Activated CD8-positive, alpha-beta memory T cell treated with anti-CD3 and anti-CD28 coated beads for 36 hours (primary cell): ENCODE measurements around the gene GCG. TPM values are rescaled to one million over a fixed set of nuclear protein-coding genes. Genes with fewer than 3 reads are reported as not detected.

ENCODE experiments used
- CTCF ChIA-PET: fragments of 350-600 bp; sonication (Branson Sonifier 250); formaldehyde crosslinking; loops from one replicate; lab custom pipeline; 2021; ENCODE audit warnings: antibody characterized with exemption; lab: Charles Lee
- POLR2A ChIA-PET: fragments of 350-600 bp; sonication (Branson Sonifier 250); formaldehyde crosslinking; loops from one replicate; lab custom pipeline; 2021; ENCODE audit warnings: antibody characterized with exemption; lab: Charles Lee
- total RNA-seq, 2 experiments: library from RNA; stranded (reverse); gene quantifications; one replicate each; pipeline ENCODE4 v1.2.3, GENCODE V29; 2021

The GCG gene
- total RNA-seq, 2 experiments from 2014 or later, result not detected

- ChIA-PET CTCF (no interaction called here), POLR2A (no interaction called here)
Observed at GRCh38 chr2:162111958-162112850, 39.8 kb downstream of the GCG start.

- CTCF ChIA-PET, result no interaction called here
- POLR2A ChIA-PET, result no interaction called here
Observed at GRCh38 chr2:162107361-162107901, 44.6 kb downstream of the GCG start.

GRCh38 chr2:162106746-162107145, 45.3 kb downstream of the GCG start:
- POLR2A ChIA-PET, result no interaction called here
- CTCF ChIA-PET, result no interaction called here

- CTCF ChIA-PET, result no interaction called here
- POLR2A ChIA-PET, result no interaction called here
Observed at GRCh38 chr2:162106146-162106551, 45.9 kb downstream of the GCG start.

DNA sequence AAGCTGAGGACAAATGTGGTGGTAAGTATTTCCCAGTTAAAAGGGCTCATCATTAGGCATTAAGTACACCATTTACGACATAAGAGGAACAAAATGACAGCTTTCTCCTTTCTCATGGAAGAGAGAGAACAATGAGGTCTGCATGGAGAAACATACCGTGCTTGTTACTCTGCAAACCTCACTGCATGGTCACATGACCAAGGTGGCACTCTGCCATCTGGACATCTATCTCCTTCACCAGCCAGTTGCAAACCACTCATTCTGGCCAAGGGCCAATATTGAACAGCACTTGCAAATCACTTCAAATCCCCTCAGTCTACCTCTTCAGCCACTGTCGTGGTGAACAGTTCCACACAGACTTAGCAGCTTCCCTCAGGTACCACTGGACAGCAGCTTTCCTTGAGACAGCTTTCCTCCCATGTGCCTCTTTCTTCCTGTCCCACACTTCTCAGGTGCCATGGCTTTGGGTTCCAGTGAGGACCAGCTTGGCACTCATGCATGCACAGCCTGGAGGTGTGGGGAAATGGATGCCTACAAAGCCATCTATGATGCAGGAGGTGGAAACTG, 48.5 kb downstream of the GCG start:
- POLR2A ChIA-PET, result no interaction called here
- CTCF ChIA-PET, result no interaction called here

DNA sequence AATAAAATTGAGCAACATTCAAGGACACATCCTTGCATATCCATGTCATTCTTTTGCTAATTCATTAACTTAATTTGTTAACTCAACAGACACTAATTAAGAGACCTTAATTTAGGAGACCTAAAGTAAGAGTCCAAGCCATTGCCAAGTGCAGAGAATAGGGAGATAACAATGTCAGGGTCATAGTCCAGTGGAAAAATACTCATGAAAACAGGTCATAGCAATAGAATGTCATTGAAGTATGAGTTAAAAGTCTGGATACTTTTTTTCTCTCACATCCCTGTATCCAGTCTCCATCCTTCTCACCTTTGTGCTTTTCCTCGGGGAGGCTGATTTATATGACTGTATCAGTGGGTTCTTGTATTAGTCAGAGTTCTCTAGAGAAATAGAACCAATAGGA, 51.5 kb downstream of the GCG start:
- CTCF ChIA-PET, result no interaction called here
- POLR2A ChIA-PET, result no interaction called here

DNA sequence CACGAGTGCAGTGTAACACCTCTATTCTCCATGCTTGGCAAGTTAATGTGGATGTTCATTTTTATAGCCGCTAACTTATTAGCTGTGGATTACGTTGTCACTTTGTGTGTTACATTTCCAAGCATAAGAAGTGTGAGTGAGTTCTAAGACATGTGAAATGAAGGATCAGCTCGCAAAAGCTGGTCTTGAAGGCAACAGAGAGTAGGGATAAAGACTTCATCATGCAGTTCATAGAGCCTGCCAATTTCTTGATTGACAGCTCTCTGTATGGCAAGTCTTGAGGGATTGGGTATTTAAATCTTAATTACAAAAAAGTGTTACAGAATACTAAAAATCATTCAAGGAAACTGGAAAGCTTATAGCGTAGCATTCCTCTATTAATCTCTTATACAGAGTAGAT, 52.2 kb downstream of the GCG start:
- CTCF ChIA-PET, result no interaction called here
- POLR2A ChIA-PET, result no interaction called here

Other genes with a start within 250 kb of the GCG start
- gene DPP4, start 78.0 kb downstream of the GCG start, total RNA-seq, result 10 to 100 TPM; 24.3 to 25.2 TPM
- gene FAP, start 91.2 kb upstream of the GCG start, total RNA-seq, result not detected
- gene IFIH1, start 166.4 kb upstream of the GCG start, total RNA-seq, result 10 to 100 TPM; 15.8 TPM
- gene GCA, start 191.9 kb upstream of the GCG start, total RNA-seq, result 10 to 100 TPM; 15.7 to 16.6 TPM